Stimulated activated CD4-positive, alpha-beta T cell treated with anti-CD3 and anti-CD28 coated beads, Interleukin-12 subunit alpha, Interleukin-12 subunit beta, amount 100 ng/mL, for 48 hours (primary cell): ENCODE results near the gene GSK3A.

Experiments used
- DNase-seq, 3 donors: peaks; one replicate each; pipeline ENCODE4 v3.0.0-alpha.2; 2020; ENCODE audit warnings: low read depth in 2 of 3, low spot score in 1 of 3

The GSK3A gene

DNA sequence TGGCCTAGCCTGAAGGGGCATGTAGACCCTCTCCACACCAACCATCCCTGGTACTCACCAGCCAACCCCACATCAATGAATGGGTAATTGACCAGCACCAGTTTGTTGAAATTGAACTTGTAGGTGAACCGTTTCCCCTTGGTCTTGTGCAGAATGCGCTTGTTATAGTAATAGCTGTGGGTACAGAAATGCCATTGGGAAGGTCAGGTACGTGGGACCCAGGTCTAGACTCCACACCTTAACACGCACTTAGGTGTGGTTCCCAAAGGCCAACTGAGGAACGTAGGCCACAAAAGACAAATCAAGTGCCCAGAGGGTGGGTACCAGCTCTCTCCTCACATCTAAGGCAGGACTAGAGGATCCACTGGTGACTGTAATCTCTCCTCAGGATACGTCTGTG lies 7.4 kb upstream of the GSK3A start:
- no peak for DNase-seq

DNA sequence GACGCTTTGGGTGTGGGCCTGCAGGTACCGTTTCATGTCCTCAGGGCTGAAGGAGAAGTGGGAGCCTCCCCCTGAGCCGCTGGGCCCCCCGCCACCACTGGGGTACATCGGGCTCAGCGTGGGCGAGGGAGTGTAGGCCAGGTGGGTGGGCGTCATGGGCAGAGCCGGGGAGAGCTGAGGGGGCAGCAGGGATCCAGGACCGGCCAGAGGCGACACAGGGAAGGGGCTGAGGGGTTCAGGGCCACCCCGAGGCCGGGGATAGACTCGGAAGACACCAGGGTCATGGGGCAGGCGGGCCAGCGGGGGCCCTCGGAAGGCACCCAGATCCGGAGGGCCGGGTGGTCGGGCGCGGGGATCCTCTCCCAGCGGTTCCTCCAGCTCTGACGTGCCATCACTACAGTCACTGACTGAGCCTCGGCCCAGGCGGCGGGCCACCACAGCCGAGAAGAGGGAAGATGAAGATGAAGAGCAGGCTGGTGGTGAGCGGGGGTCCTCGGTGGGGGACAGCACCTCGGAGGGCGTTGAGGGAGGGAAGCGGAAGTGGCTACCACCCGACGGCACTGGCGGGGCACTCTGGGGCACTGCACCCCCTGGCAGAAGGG lies 6.8 kb upstream of the GSK3A start:
- DNase-seq = no peak

- DNase-seq = no peak
These were observed 6.1 kb upstream of the GSK3A start for GRCh38 chr19:42248270-42249148.

DNA sequence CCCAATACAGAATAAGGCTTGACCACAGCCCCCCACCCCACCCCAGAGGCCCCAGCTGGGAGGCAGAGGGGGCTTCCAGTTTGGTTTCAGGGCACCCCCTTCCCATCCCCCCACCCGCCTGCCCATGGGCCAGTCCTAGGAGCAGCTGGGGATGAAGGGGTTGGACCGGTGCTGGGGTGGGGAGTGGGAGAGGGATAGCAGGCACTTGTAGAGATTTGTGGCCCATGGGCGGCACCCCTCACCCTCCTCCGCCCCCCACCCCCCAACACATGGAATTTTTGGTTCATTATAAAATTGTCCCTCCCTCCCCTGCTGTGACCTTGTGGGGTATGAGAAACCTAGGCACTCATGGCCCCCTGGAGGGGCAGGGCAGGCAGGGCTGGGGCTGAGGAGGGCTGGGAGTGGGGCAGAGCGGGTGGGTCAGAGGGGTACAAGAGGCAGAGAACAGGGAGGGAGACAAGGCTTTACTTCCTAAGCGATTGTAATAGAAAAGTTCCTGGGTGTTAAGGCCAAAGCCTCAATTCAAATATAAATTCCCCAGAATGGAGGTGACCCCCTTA lies 5.3 kb upstream of the GSK3A start:
- DNase-seq = no peak

DNA sequence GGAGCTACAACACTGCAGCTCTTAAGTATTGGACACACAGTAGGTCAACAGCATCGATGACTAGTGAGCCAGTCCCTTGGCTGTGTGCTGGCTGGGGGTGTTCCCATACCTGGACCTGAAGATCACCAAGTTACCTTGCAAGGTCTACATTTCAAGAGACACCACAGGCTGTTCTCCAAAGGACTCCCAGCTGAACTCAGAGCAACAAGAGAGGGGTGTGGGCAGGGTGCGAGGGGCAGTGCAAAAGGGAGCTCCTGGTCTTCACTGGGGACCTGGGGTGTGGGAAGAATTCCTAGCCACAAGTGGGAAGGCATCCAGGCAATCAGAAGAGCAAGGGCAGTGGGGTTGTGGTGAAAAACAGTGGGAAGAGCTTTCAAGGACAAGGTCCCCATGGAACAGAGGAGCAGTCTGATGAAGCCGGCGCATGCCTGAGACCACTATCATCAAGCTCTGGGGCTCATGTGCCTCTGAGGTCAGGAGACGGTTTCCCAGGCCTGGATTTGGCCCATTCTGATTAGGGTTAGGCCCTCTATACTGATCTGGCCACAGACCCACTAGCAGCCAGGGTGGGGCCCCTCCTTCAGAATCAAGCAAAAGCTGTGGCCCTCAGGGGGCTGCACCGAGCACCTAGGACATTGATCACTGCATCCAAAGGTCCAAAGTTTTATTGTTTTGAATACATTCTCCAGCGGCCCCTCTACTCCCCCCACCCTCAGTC lies 4.7 kb upstream of the GSK3A start:
- DNase-seq = no peak

- no peak for DNase-seq
These were observed 3.9 kb upstream of the GSK3A start for GRCh38 chr19:42246143-42246921.

DNA sequence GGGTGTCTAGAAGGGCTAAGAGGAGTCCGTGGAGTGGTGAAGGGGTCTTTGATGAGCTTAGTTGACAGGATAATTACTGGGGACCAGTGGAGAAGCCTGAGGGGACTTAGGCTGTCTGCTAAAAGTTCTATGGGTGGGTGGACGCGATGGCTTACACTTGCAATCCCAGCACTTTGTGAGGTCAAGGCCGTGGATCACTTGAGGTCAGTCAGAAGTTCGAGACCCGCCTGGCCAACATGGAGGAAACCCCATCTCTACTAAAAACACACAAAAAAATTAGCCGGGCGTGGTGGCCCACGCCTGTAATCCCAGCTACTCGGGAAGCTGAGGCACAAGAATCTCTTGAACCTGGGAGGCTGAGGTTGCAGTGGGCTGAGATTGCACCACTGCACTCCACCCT lies 2.8 kb upstream of the GSK3A start:
- no peak for DNase-seq

- DNase-seq = peak; percentile 87 to 91 (median 89)
These were observed 2.2 kb upstream of the GSK3A start for GRCh38 chr19:42244347-42245220.

GRCh38 chr19:42242069-42242511 lies 312 bp downstream of the GSK3A start:
- DNase-seq = peak in 1 of 3 donors; percentile 30

DNA sequence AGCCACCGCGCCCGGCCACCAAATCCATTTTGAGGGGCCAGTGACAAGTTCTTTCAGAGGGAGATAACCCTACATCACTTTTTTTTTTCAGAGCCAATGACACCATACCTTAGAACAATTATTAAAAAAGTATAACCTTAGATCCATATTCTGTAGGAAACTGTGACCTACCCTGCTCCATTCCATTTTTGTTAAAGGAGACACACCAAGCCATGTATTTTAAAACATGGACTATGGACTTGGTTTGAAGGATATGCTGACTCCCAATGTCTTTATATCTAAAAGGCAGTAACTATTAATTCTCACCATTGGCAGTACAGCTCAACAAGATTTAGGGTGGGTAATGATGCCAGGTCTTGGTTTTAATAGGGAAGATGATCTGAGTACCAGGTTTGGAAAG lies 1.1 kb downstream of the GSK3A start:
- DNase-seq = no peak

GRCh38 chr19:42239544-42240220 lies 2.7 kb downstream of the GSK3A start:
- DNase-seq = no peak

GRCh38 chr19:42235181-42235580 lies 7.2 kb downstream of the GSK3A start:
- no peak for DNase-seq

GRCh38 chr19:42234364-42234763 lies 8.0 kb downstream of the GSK3A start:
- no peak for DNase-seq

GRCh38 chr19:42233678-42234292 lies 8.6 kb downstream of the GSK3A start:
- DNase-seq = no peak

DNA sequence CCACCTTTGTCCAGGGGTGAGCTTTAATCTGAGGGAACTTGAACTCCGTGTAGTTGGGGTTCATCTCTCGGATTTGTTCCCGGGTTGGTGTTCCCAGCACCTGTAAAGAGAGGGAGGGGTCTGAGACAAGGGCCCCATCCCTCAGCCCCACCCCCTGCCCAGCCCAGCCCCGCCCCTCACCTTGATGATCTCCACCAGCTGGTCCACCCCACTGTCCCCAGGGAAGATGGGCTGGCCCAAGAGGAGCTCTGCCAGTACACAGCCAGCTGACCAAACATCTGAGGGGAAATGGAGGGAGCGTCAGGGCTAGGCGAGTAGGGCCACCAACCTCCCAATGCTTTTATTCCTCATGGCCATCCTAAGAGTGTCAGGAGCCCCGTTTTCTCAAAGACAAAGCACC lies 9.3 kb downstream of the GSK3A start:
- DNase-seq = no peak

DNA sequence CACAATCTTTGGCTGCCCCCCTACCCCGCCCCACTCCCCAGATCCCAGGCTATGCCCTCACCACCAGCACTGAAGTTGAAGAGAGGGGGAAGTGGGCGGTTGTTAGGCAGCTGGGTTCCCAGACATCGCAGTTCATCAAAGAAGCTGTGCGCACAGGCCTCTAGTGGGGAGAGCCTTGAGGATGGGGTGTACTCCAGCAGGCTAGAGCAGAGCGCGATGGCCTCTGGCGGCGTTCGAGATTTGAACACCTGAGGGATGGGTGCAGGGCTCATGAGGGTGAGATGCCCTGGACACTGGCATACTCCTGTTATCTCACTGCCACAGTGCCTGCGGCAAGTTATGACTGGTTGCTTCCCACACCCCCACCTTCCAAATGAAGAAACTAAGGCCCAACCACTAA lies 10.0 kb downstream of the GSK3A start:
- DNase-seq = no peak

GRCh38 chr19:42230571-42230970 lies 11.8 kb downstream of the GSK3A start:
- DNase-seq = no peak

DNA sequence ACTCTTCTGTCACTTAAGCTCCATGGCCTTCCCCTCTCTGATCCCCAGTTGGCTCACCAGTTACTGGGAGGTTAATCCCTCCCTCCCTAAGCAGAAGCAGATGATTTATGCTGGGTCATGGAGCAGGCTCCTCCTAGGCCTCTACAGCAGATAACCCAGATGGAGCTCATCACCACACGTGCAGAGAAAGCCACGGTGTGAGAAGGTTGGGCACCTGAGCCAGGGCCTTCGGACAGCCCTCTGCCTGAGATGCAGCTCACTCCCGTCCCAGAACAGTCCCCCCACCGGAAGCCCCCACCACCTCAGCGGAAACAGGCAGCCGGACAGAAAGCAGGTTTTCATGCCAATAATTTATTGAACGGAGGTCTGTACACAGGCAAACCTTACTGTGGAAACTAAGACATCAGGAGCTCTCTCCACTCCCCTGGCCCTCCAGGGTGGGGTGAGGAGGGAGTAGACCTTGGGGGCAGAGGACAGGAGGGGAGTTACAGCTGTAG lies 12.5 kb downstream of the GSK3A start:
- no peak for DNase-seq
